ENCODE measurements around the gene SERPINB6.

DNA sequence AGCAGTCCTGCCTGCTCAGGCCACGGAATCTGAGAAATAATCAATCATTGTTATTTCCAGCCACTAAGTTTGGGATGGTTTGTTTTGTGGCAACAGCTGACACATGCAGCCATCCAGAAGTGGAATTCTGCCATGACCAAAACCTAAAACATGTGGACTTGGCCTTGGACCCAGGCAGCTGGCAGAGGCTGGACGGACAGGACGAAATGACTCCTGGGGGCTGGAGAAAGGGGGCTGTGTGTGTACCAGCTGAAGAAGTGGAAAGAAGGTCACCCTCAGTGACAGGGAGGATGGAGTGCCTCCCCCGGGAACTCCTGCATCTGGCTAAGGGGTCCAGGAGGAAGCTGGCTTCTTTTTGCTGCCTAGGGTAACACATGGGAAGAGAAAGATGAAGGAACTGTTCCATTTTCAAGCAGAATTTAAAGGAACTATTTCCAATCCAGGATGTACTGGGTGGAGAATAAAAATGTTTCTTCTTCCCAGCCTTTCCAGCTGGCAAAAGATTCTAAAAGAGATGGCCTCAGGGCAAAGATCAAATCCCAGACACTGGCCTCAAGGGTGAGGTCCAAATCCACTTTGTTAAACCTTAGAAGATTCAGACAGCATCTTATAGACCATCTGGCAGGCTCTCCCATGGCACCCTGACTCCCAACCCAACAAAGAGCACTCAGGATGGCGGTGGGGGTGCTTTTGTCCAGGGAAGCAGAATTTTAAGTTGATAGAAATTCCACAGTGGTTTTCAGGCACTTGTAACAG, 14.3 kb downstream of the SERPINB6 start:
- TF ChIP-seq, protein P1, sequence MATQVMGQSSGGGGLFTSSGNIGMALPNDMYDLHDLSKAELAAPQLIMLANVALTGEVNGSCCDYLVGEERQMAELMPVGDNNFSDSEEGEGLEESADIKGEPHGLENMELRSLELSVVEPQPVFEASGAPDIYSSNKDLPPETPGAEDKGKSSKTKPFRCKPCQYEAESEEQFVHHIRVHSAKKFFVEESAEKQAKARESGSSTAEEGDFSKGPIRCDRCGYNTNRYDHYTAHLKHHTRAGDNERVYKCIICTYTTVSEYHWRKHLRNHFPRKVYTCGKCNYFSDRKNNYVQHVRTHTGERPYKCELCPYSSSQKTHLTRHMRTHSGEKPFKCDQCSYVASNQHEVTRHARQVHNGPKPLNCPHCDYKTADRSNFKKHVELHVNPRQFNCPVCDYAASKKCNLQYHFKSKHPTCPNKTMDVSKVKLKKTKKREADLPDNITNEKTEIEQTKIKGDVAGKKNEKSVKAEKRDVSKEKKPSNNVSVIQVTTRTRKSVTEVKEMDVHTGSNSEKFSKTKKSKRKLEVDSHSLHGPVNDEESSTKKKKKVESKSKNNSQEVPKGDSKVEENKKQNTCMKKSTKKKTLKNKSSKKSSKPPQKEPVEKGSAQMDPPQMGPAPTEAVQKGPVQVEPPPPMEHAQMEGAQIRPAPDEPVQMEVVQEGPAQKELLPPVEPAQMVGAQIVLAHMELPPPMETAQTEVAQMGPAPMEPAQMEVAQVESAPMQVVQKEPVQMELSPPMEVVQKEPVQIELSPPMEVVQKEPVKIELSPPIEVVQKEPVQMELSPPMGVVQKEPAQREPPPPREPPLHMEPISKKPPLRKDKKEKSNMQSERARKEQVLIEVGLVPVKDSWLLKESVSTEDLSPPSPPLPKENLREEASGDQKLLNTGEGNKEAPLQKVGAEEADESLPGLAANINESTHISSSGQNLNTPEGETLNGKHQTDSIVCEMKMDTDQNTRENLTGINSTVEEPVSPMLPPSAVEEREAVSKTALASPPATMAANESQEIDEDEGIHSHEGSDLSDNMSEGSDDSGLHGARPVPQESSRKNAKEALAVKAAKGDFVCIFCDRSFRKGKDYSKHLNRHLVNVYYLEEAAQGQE (IDR thresholded peaks at IDR 0.05; ENCODE audit: insufficient replicate concordance, low read depth): no peak
- TF ChIP-seq, protein P2, sequence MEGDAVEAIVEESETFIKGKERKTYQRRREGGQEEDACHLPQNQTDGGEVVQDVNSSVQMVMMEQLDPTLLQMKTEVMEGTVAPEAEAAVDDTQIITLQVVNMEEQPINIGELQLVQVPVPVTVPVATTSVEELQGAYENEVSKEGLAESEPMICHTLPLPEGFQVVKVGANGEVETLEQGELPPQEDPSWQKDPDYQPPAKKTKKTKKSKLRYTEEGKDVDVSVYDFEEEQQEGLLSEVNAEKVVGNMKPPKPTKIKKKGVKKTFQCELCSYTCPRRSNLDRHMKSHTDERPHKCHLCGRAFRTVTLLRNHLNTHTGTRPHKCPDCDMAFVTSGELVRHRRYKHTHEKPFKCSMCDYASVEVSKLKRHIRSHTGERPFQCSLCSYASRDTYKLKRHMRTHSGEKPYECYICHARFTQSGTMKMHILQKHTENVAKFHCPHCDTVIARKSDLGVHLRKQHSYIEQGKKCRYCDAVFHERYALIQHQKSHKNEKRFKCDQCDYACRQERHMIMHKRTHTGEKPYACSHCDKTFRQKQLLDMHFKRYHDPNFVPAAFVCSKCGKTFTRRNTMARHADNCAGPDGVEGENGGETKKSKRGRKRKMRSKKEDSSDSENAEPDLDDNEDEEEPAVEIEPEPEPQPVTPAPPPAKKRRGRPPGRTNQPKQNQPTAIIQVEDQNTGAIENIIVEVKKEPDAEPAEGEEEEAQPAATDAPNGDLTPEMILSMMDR (IDR thresholded peaks at IDR 0.05; ENCODE audit: insufficient read depth, low read length): no peak
- TF ChIP-seq POLR2AphosphoS5 (IDR thresholded peaks at IDR 0.05; ENCODE audit: low read depth): no peak
- no peak for TF ChIP-seq GABPA (IDR thresholded peaks at IDR 0.05; ENCODE audit: low read depth)

Data from HL-60 (cell line).